CD4-positive, alpha-beta T cell treated with Interleukin-10 for 1 hour (primary cell): ENCODE data around the gene PLD4.
"Not testable (repeated sequence)": the region's sequence is repeated elsewhere in the genome, so short reads cannot be mapped to it uniquely, and the experiment has no call there.

Experiments
- DNase-seq: peaks from one replicate; pipeline ENCODE4 v3.0.0-alpha.2; 2020

PLD4 gene

GRCh38 chr14:104942586-104942985 lies 17.9 kb downstream of the PLD4 start:
- no peak for DNase-seq

- not testable (repeated sequence) for DNase-seq
Observed at GRCh38 chr14:104943216-104944015, 18.7 kb downstream of the PLD4 start.

GRCh38 chr14:104944016-104944308 lies 19.3 kb downstream of the PLD4 start:
- not testable (repeated sequence) for DNase-seq

DNA sequence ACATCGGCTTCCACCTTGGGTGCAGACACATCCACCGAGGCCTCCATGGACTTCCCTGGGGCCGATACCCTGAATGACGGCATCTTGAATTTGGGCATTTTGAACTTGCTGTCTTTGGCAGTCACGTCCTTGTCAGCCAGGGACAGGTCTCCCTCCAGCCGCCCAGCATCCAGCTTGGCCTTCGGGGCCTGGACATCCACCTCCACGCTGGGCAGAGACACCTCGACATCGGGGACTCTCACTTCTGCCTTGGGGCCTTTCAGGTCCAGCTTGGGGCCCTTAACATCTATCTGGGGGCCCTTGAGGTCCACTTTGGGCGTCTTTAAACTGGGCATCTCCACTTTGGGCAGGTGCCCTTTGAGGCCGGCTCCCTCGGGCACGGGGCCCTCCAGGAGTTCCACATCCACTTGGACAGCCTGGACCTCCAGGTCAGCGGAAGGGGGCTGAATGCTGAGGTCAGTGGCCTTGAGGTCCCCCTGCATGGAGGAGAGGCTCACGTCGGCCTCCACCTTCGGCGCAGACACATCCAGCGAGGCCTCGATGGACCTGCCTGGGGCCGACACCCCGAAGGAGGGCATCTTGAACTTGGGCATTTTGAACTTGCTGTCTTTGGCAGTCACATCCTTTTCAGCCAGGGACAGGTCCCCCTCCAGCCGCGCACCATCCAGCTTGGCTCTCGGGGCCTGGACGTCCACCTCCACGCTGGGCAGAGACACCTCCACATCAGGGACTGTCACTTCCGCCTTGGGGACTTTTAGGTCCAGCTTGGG lies 19.9 kb downstream of the PLD4 start:
- DNase-seq, result not testable (repeated sequence)

DNA sequence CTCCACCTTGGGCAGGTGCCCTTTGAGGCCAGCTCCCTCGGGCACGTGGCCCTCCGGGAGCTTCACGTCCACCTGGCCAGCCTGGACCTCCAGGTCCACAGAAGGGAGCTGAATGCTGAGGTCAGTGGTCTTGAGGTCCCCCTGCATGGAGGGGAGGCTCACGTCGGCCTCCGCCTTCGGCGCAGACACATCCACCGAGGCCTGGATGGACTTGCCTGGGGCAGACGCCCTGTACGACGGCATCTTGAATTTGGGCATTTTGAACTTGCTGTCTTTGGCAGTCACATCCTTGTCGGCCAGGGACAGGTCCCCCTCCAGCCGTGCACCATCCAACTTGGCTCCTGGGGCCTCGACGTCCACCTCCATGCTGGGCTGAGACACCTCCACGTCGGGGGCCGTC lies 20.6 kb downstream of the PLD4 start:
- not testable (repeated sequence) for DNase-seq

- DNase-seq, result not testable (repeated sequence)
Observed at GRCh38 chr14:104945986-104946965, 21.6 kb downstream of the PLD4 start.

DNA sequence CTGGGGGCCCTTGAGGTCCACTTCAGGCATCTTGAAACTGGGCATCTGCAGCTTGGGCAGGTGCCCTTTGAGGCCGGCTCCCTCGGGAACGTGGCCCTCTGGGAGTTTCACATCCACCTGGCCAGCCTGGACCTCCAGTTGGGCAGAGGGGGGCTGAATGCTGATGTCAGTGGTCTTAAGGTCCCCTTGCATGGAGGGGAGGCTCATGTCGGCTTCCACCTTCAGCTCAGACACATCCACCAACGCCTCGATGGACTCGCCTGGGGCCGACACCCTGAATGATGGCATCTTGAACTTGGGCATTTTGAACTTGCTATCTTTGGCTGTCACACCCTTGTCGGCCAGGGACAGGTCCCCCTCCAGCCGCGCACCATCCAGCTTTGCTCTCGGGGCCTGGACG lies 22.5 kb downstream of the PLD4 start:
- not testable (repeated sequence) for DNase-seq

- not testable (repeated sequence) for DNase-seq
Observed at GRCh38 chr14:104947881-104948735, 23.4 kb downstream of the PLD4 start.

GRCh38 chr14:104948736-104949031 lies 24.0 kb downstream of the PLD4 start:
- no peak for DNase-seq

GRCh38 chr14:104949406-104949955 lies 24.8 kb downstream of the PLD4 start:
- not testable (repeated sequence) for DNase-seq

- no peak for DNase-seq
Observed at GRCh38 chr14:104950021-104950420, 25.3 kb downstream of the PLD4 start.

- not testable (repeated sequence) for DNase-seq
Observed at GRCh38 chr14:104950701-104951100, 26.0 kb downstream of the PLD4 start.

- not testable (repeated sequence) for DNase-seq
Observed at GRCh38 chr14:104951863-104952657, 27.4 kb downstream of the PLD4 start.

DNA sequence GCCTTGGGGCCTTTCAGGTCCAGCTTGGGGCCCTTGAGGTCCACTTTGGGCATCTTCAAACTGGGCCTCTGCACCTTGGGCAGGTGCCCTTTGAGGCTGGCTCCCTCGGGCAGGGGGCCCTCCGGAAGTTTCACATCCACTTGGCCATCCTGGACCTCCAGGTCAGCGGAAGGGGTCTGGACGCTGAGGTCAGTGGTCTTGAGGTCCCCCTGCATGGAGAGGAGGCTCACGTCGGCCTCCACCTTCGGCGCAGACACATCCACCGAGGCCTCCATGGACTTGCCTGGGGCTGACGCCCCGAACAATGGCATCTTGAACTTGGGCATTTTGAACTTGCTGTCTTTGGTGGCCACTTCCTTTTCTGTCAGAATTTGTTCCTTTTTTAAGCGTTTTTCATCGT lies 28.4 kb downstream of the PLD4 start:
- DNase-seq, result no peak

- no peak for DNase-seq
Observed at GRCh38 chr14:104953896-104954656, 29.4 kb downstream of the PLD4 start.

DNA sequence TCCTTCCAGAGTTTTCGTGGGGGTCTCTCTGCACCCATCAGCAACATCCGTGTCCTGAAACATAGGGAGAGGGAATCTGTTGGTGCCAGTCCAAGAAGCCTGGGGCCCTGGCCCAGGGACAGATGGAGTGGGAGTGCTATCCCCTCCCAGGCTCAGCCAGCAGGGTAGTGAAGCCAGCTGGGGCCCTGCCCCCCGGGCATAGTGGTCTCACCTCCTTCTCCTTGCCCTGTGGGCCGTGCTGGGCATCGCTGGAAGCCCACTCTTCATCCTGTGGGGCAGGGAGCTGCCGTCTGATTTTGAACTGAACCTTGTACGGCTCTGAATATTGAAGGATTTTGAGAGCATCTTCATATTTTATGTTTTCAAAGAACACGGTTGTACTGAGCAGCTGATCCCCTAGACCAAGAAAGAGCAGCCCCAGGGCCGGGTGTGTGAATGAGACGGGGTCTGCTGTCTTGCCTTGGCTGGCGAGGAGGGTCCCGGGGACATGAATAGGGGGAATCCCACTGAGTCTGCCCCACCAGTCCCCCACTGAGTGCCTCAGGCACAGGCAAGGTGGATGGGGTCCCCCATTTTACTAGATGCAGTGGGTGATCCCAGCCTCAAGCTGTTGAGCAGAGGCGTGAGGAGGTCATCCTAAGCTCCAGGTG lies 30.2 kb downstream of the PLD4 start:
- DNase-seq, result no peak

- DNase-seq, result no peak
Observed at GRCh38 chr14:104955396-104955770, 30.7 kb downstream of the PLD4 start.

GRCh38 chr14:104956290-104956890 lies 31.7 kb downstream of the PLD4 start:
- no peak for DNase-seq
